ENCODE data around the gene LGR4.

Gene LGR4

GRCh38 chr11:27468995-27469695 lies 3.4 kb downstream of the LGR4 start:
- no peak for TF ChIP-seq CTCF (IDR thresholded peaks at IDR 0.05; ENCODE audit: control insufficient read depth, insufficient read depth, low read depth, low read length, missing control alignments)
- no peak for DNase-seq (ENCODE audit: low read depth)
- H3K4me3 ChIP-seq (ENCODE audit: control insufficient read depth, low read depth, low read length) = no peak overlapping the region

DNA sequence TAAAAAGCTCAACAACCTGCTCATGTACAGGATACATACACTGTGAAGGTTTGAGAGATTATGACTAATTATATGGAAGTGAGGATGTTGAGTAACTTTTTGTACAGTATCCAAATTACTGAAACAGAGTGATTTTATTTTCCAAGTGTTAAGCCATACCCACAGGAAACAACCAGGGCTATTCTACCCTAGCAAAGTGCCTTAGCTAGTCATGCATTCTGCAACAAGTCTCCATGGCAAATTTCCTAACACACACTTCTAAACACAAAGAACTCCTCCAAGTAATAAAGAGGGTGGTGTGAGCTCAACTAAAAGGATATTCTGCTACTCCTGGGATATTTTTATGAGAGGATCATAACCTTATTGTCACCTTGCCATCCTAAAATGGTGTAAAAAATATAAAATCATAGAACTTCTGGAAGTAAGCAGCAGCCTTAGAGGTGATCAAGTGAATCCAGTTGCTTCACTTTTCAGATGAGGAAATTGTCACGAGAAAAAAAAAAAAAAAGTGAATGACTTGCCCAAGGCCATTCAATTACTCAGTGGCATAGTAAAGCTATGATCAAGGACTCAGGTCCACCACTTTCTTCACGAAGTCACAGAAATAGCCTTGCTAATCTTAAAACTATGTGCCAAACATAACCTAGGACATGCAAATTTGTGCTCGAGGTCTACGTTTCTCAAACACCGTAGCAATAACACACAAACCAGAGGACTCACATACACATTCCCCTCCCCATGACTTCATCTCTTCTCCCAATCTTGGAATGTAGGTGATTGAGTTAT lies 4.2 kb downstream of the LGR4 start:
- peak; percentile 68 for DNase-seq (ENCODE audit: low read depth)
- H3K4me3 ChIP-seq (ENCODE audit: control insufficient read depth, low read depth, low read length) = no peak overlapping the region
- no peak for TF ChIP-seq CTCF (IDR thresholded peaks at IDR 0.05; ENCODE audit: control insufficient read depth, insufficient read depth, low read depth, low read length, missing control alignments)

DNA sequence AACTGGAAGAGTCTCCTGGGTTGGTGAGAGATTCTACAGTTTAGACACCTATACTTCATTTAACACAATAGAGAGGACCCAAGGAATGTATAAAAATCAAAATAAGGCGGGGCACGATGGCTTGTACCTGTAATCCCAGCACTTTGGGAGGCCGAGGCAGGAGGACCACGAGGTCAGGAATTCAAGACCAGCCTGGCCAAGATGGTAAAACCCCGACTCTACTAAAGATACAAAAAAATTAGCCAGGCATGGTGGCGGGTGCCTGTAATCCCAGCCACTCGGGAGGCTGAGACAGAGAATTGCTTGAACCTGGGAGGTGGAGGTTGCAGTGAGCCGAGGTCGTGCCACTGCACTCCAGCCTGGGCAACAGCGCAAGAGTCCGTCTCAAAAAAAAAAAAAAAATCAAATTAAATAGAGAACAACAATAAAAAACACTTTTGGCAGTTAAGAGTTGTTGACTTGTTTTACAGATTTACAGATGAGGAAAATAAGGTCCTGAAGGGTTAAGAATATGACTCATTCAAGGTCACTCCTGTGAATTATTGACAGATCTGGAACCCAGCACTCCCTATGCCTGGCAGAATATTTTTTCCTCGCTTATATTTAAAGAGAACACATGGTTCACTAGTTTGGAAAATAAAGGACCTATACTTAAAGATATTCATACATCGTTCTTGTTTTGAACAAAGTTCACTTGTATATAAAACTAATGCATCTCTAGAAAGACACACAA lies 5.2 kb downstream of the LGR4 start:
- TF ChIP-seq CTCF (IDR thresholded peaks at IDR 0.05; ENCODE audit: control insufficient read depth, insufficient read depth, low read depth, low read length, missing control alignments) = no peak
- no peak for DNase-seq (ENCODE audit: low read depth)
- no peak overlapping the region for H3K4me3 ChIP-seq (ENCODE audit: control insufficient read depth, low read depth, low read length)

- no peak for DNase-seq (ENCODE audit: low read depth)
- TF ChIP-seq CTCF (IDR thresholded peaks at IDR 0.05; ENCODE audit: control insufficient read depth, insufficient read depth, low read depth, low read length, missing control alignments) = no peak
- no peak overlapping the region for H3K4me3 ChIP-seq (ENCODE audit: control insufficient read depth, low read depth, low read length)
Observed at GRCh38 chr11:27466363-27466762, 6.2 kb downstream of the LGR4 start.

DNA sequence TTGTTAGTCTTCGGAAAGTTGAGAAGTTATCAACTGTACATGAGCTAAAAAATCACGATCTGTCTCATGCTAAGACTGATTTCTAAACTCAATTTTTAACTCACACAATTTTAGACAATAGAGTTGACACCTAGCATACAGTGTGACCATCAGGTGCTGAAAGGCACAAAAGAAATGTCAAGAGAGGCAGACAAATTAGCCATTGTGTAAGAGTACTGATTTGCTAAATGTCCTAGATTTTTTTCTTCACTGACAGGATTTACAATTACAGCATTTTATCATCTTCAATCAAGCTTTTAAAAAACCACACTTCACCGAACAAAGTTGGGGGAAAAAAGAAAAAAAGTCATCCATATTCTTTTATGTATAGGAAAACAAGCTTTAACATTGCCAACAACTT lies 7.0 kb downstream of the LGR4 start:
- TF ChIP-seq CTCF (IDR thresholded peaks at IDR 0.05; ENCODE audit: control insufficient read depth, insufficient read depth, low read depth, low read length, missing control alignments) = no peak
- H3K4me3 ChIP-seq (ENCODE audit: control insufficient read depth, low read depth, low read length) = no peak overlapping the region
- no peak for DNase-seq (ENCODE audit: low read depth)

DNA sequence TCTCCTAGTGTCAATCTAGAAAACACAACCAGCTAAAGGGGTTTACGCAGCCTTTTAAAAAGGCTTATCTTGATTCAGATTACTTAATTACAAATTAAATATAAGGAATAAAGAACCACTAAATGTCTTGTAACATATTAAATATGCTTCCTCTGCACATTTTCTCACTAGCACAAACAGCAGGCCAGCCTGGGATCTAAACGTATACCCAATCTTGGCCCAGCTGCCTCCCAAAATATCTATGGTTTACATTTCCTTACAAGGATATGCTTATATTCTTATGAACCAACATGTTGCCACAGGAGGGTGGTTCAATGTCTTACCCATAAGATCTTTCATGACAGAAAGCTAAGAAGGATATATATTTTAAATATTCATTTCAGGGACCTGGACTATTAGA lies 7.7 kb downstream of the LGR4 start:
- no peak for DNase-seq (ENCODE audit: low read depth)
- no peak overlapping the region for H3K4me3 ChIP-seq (ENCODE audit: control insufficient read depth, low read depth, low read length)

More for the DNA sequence above, 7.7 kb downstream of the LGR4 start:
- TF ChIP-seq CTCF (IDR thresholded peaks at IDR 0.05; ENCODE audit: control insufficient read depth, insufficient read depth, low read depth, low read length, missing control alignments) = no peak

All from AG09309 (cell line).